ENCODE data around the gene NBAS.

The NBAS gene

DNA sequence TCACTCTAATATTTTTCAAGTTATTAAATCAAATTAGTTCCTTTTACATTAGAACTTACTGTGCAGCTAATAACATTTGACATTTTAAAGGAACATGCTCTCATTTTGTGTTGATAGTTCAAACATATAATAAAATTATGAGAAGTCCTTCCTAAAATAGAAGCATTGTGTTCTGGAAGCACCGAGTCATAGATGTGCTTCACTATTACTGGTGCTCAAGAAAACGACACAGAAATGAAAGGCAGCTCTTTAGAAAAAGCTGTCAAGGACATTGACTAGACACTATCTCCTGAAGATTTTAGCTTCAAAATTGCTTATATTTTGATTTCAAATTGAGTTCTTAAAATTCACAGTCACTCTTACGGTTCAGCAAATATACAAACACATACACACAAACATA is 338.3 kb downstream of the NBAS start:
- Histone ChIP-seq H3F3A (ENCODE audit: insufficient read depth) (no peaks in the 10 kb centered on the region), H3K27me3 (ENCODE audit: low read length) (no peaks in the 10 kb centered on the region), H3K4me2 (ENCODE audit: low read depth, low read length, poor library complexity, severe bottlenecking) (no peak overlapping the region)

DNA sequence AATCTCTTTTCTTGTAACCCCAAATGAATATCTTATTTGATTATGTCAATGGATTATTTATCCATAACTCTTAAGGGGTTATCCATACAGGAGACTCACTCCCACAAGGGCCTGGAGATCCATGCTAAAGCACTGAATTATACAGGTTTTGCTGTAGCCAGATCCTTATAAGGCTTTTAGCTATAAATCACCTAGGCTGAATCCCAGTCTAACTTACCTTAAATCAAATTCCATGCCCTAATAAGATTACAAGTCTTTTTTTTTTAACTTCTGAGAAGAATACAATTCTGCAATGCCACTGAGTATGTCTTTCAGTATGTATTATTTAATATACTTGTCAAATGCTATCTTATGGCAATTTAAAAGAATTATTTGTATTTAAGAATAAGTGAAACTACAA is 340.5 kb downstream of the NBAS start:
- H3K79me2 ChIP-seq (ENCODE audit: insufficient read depth, low read length): no peaks in the 10 kb centered on the region
- no peak overlapping the region for H3K4me3 ChIP-seq (ENCODE audit: insufficient read depth, low read length, poor library complexity, severe bottlenecking)
- no peaks in the 10 kb centered on the region for H3K36me3 ChIP-seq (ENCODE audit: low read length)
- no peaks in the 10 kb centered on the region for H3K9me2 ChIP-seq (replicated peaks; ENCODE audit: insufficient read depth, low read length)
- H3K4me2 ChIP-seq (ENCODE audit: low read depth, low read length, poor library complexity, severe bottlenecking): no peak overlapping the region
- no peaks in the 10 kb centered on the region for H3K9me3 ChIP-seq (ENCODE audit: insufficient read depth, low read length)
- H3K9ac ChIP-seq (ENCODE audit: low read length): no peak overlapping the region
- TF ChIP-seq, protein P1, sequence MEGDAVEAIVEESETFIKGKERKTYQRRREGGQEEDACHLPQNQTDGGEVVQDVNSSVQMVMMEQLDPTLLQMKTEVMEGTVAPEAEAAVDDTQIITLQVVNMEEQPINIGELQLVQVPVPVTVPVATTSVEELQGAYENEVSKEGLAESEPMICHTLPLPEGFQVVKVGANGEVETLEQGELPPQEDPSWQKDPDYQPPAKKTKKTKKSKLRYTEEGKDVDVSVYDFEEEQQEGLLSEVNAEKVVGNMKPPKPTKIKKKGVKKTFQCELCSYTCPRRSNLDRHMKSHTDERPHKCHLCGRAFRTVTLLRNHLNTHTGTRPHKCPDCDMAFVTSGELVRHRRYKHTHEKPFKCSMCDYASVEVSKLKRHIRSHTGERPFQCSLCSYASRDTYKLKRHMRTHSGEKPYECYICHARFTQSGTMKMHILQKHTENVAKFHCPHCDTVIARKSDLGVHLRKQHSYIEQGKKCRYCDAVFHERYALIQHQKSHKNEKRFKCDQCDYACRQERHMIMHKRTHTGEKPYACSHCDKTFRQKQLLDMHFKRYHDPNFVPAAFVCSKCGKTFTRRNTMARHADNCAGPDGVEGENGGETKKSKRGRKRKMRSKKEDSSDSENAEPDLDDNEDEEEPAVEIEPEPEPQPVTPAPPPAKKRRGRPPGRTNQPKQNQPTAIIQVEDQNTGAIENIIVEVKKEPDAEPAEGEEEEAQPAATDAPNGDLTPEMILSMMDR (IDR thresholded peaks at IDR 0.05; ENCODE audit: insufficient read depth, low read length, poor library complexity, severe bottlenecking): no peak
- TF ChIP-seq EZH2phosphoT487 (conservative IDR thresholded peaks at IDR 0.05; ENCODE audit: low read length): no peak
- H4K20me1 ChIP-seq (ENCODE audit: low read depth, low read length): no peaks in the 10 kb centered on the region
- no peak overlapping the region for H2AFZ ChIP-seq (ENCODE audit: low read depth, low read length, severe bottlenecking)
- H3K27ac ChIP-seq (ENCODE audit: low read depth, low read length): no peak overlapping the region
- H3K27me3 ChIP-seq (ENCODE audit: low read length): no peaks in the 10 kb centered on the region
- no peaks in the 10 kb centered on the region for H3F3A ChIP-seq (ENCODE audit: insufficient read depth)

More for the DNA sequence above, 338.3 kb downstream of the NBAS start:
- no peak for TF ChIP-seq EZH2phosphoT487 (conservative IDR thresholded peaks at IDR 0.05; ENCODE audit: low read length)
- TF ChIP-seq, protein P1 (IDR thresholded peaks at IDR 0.05; ENCODE audit: insufficient read depth, low read length, poor library complexity, severe bottlenecking): no peak
- H3K9me2 ChIP-seq (replicated peaks; ENCODE audit: insufficient read depth, low read length): no peaks in the 10 kb centered on the region
- no peak overlapping the region for H2AFZ ChIP-seq (ENCODE audit: low read depth, low read length, severe bottlenecking)
- H3K4me3 ChIP-seq (ENCODE audit: insufficient read depth, low read length, poor library complexity, severe bottlenecking): no peak overlapping the region
- H4K20me1 ChIP-seq (ENCODE audit: low read depth, low read length): no peaks in the 10 kb centered on the region
- H3K9me3 ChIP-seq (ENCODE audit: insufficient read depth, low read length): no peaks in the 10 kb centered on the region
- H3K9ac ChIP-seq (ENCODE audit: low read length): no peak overlapping the region
- H3K79me2 ChIP-seq (ENCODE audit: insufficient read depth, low read length): no peaks in the 10 kb centered on the region
- H3K27ac ChIP-seq (ENCODE audit: low read depth, low read length): no peak overlapping the region
- no peaks in the 10 kb centered on the region for H3K36me3 ChIP-seq (ENCODE audit: low read length)

DNA sequence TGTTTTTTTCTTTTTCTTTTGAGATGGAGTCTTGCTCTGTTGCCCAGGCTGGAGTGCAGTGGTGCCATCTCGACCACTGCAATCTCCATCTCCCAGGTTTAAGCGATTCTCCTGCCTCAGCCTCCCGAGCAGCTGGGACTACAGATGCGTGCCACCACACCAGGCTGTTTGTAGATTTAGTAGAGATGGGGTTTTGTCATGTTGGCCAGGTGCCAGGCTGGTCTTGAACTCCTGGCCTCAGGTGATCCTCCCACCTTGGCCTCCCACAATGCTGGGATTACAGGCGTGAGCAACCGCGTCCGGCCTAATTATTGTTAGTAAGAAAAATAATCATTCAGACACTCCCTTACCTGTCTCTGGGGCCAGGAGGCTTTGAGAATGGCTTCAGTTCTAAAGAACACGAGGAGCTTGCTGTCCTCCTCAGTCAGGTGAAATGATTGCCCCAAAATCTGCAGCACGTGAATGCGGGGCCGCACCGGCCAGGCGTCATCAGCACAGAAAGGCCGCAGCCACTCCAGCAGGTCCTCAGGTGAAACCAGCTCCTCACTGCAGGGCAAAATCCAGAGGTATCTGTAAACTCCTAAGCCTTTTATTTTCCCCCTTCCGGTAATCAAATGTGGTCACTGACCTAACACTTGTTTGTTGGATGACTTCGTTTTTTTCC is 342.6 kb downstream of the NBAS start:
- no peaks in the 10 kb centered on the region for H3K27me3 ChIP-seq (ENCODE audit: low read length)
- no peak overlapping the region for H2AFZ ChIP-seq (ENCODE audit: low read depth, low read length, severe bottlenecking)
- no peak overlapping the region for H3K4me3 ChIP-seq (ENCODE audit: insufficient read depth, low read length, poor library complexity, severe bottlenecking)
- H3K9me2 ChIP-seq (replicated peaks; ENCODE audit: insufficient read depth, low read length): no peaks in the 10 kb centered on the region
- H3K9ac ChIP-seq (ENCODE audit: low read length): no peak overlapping the region
- no peaks in the 10 kb centered on the region for H3K36me3 ChIP-seq (ENCODE audit: low read length)
- H3K27ac ChIP-seq (ENCODE audit: low read depth, low read length): no peak overlapping the region
- no peaks in the 10 kb centered on the region for H3K79me2 ChIP-seq (ENCODE audit: insufficient read depth, low read length)
- TF ChIP-seq EZH2phosphoT487 (conservative IDR thresholded peaks at IDR 0.05; ENCODE audit: low read length): no peak
- TF ChIP-seq, protein P1 (IDR thresholded peaks at IDR 0.05; ENCODE audit: insufficient read depth, low read length, poor library complexity, severe bottlenecking): no peak
- H3K9me3 ChIP-seq (ENCODE audit: insufficient read depth, low read length): no peaks in the 10 kb centered on the region
- no peaks in the 10 kb centered on the region for H3F3A ChIP-seq (ENCODE audit: insufficient read depth)
- no peak overlapping the region for H3K4me2 ChIP-seq (ENCODE audit: low read depth, low read length, poor library complexity, severe bottlenecking)
- no peaks in the 10 kb centered on the region for H4K20me1 ChIP-seq (ENCODE audit: low read depth, low read length)

All from SU-DHL-6 (cell line).